ENCODE measurements around the gene PSMB7.

Gene PSMB7

DNA sequence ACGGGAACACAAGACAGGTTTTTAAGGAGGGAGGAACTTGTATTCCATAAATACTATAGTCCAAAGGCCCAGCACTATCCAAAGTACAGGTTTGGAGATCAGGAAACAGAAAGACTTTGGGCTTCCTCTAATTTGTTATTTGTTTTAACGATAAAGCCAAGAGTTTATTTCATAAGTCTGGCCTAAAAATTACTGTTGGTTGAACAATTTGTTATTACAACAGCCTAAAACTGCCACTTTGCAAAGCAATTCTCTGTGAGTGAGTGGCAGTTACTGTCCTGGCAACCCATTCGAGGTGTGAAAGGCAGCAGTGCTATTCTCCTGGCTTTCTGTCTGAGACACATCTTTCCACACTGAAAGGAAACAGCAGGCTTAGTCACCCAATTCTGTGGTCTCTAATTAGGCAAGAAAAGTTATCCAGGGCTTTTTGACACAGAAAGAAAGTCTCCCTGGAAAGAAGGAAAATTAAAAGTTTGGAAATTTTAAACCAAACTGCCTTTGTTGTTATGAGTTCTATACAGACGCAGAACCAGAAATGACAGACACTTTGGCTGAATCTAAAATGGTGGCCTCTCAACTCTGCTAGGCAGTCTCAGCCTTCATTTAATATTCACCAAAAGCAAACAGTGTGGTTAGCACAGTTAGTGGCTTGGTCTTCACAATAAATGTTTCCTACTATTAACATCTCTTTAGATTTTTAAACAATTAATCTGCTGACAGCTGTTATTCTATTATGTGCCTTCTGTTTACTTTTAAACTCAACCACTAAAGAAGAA lies 33.9 kb downstream of the PSMB7 start:
- DNase-seq (ENCODE audit: low read depth), result no peak

- no peak for DNase-seq (ENCODE audit: low read depth)
These were observed 37.5 kb downstream of the PSMB7 start for GRCh38 chr9:124377551-124378406.

DNA sequence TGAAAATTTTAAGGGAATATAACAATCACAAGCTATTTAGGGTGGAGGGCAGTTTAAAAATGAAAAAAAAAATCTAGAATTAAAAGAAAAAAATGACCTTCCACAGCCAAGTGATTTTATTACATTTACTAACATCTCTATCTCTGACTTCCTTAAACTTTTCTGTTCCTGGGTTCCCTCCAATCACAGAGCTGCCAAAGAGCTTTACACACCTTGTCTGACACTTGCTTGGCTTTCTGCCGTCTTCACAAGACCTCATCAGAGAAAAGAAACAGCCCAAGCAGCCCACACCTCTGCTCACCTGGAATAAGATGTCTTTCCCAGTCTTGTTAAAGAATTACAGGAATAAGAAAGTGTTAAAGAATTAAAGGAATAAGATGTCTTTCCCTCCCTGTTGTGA lies 38.9 kb downstream of the PSMB7 start:
- no peak for DNase-seq (ENCODE audit: low read depth)

- DNase-seq (ENCODE audit: low read depth), result no peak
These were observed 39.5 kb downstream of the PSMB7 start for GRCh38 chr9:124375726-124376125.

GRCh38 chr9:124373851-124374250 lies 41.4 kb downstream of the PSMB7 start:
- DNase-seq (ENCODE audit: low read depth), result no peak

DNA sequence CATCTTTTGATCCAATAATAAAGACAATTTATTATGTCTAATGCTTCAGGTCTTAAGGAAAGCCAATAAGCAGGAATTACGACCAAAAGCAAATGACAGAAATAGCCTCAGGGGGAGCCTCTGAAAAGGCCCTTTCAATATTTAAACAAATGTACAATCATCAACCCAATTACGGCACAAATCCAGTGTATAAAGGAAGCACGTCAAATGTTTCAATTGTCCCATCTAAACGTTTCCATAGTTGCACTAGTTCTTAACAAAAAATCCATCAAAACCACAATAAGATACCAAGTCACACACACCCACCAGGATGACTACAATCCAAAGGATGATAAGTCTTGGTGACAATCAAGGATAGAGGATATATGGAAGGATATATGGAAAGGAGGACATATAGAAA lies 41.9 kb downstream of the PSMB7 start:
- no peak for DNase-seq (ENCODE audit: low read depth)

- DNase-seq (ENCODE audit: low read depth), result no peak
These were observed 43.2 kb downstream of the PSMB7 start for GRCh38 chr9:124372038-124372437.

DNA sequence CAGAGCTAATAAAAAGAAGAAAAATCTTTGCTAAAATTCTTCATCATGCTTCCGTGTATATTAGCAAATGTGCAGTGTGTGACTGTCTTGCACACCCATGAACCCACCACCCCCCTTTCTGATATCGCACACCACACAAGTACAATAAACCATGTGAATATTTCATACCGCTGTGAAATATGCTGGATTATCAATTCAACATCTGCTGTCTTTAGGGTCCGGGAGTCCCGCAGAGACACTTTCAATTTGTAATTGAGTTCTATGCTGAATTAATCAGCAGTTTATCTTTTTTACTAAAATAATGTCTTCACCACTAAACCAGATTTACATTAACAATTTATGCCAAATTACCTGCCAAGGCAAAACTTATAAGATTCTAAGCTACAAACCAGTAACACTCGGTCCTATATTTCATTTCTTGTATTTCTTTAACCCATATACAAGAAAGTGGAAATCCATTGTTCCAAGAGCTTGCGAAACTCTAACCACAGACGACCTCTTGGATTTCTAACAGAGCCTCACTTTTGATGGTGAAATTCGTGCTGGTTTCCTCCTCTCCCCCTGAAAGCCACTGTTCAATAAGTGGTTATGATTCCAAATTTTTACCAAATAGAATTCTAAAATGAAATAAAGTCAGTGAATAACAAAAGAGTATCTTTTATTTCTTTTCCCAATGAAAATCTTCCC lies 44.2 kb downstream of the PSMB7 start:
- DNase-seq (ENCODE audit: low read depth), result no peak

- DNase-seq (ENCODE audit: low read depth), result no peak
These were observed 45.9 kb downstream of the PSMB7 start for GRCh38 chr9:124369231-124369797.

GRCh38 chr9:124368692-124369091 lies 46.5 kb downstream of the PSMB7 start:
- DNase-seq (ENCODE audit: low read depth), result no peak

GRCh38 chr9:124366476-124367220 lies 48.6 kb downstream of the PSMB7 start:
- no peak for DNase-seq (ENCODE audit: low read depth)

DNA sequence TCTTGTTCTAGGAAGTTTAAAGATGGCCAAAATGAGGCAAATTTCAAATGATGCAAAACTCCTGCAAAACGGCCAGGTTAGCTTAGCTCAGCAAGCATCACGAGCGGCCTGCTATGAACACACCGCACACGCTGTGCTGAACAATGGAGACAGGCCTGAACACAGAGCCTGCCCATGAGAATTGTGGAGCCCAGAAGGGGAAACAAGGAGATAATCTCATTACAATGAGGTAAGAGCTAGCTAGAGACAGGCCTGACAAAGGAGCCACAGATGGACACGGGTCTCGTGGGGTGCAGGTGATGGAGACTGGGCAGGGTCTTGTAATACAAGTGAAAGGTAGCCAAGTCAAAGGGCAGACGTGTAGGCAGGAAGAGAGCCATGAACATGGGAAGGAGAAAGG lies 50.2 kb downstream of the PSMB7 start:
- DNase-seq (ENCODE audit: low read depth), result no peak

DNA sequence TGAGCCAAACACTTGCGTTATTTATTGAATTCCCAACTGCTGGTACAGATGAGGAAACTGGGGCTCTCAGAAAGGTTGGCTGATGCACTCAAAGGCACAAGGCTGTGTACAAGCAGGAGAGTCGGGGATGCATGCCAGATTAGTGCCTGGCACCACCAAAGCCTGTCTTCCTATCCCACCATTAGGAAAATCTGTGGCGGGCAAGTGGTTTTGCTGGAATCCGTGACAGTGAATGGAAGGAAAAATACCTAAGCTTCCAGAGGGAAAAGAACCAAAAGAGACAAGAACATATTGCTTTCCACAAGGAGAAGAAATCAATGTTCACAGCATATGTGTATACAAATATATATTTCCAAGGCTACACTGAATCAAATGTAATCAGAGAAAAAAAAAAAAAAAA lies 51.1 kb downstream of the PSMB7 start:
- DNase-seq (ENCODE audit: low read depth), result no peak

- no peak for DNase-seq (ENCODE audit: low read depth)
These were observed 51.7 kb downstream of the PSMB7 start for GRCh38 chr9:124363326-124364096.

GRCh38 chr9:124361128-124361527 lies 54.1 kb downstream of the PSMB7 start:
- no peak for DNase-seq (ENCODE audit: low read depth)

DNA sequence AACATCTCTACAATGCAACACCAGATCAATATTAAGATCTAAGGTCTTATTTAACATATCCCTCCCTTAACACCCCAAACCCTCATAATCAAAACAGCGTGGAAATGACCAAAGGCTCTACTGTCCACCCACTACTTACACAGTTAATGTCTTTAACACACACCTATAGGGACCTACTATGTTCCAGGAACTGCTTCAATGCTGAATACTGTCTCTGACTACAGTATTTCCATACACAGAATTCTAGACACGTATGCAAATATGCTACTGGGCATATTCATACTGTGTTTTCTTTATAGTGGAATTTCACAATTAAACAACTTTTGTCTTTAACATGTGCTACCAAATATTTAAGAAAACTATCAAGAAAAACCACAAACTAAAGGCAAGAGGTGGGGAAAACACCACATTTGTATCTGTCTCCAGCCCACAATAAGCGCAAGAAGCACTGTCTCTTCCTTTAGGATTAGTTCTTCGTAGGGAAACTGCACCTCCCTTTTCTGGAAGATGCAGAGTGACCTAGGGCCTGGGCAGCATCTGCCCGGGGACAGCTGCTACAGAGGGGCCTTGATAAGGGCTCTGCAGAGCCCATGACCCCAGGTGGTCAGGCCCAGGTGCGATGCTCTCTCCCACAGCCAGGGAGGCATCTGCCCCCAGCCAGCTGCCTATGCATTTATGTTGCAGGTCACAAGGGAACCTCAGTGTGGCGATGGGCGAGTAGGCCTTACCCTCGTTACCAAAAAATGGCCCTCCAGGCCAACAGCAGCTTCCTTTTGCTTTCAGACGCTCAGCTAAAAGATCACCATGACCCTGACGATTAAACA lies 55.2 kb downstream of the PSMB7 start:
- no peak for DNase-seq (ENCODE audit: low read depth)

- no peak for DNase-seq (ENCODE audit: low read depth)
These were observed 55.8 kb downstream of the PSMB7 start for GRCh38 chr9:124359426-124359825.

- no peak for DNase-seq (ENCODE audit: low read depth)
These were observed 56.6 kb downstream of the PSMB7 start for GRCh38 chr9:124358631-124359030.

DNA sequence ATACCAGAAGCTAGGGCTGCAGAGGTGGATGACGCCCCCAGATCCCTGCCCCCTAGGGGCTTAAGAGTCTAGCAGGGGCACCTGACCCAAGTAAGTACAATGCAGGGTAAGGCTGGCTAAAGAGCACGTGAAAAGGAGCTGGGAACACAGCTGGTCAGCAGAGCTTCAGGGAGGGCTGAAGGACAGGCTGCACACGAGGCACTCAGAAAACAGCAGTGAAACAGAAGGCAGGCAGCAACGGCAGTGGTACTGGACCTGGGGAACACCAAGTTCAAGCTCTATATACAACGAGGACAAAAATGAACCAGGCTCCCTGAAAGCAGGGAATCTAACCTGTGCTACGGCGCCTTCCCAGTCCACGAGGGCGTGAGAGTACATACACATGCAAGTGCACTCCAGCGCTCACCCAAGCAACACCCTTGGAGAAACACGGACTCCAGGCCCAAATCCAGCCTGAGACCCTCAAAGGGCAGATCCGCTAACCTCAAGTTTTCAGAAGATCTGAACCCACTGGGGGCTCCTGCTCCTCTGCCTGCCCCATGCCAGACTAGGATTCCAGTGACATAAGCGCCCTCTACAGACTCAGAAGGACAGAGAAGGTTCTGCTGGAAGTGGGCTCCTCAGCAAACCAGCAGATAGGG lies 57.4 kb downstream of the PSMB7 start:
- no peak for DNase-seq (ENCODE audit: low read depth)

All from stimulated activated CD8-positive, alpha-beta memory T cell treated with anti-CD3 and anti-CD28 coated beads, Interleukin-7, amount 100 ng/mL, for 24 hours (primary cell).